A549 (cell line): ENCODE measurements around the gene PNMA8B. TPM values are rescaled to one million over a fixed set of nuclear protein-coding genes. Genes with fewer than 3 reads are reported as not detected.

ENCODE experiments used
- ATAC-seq, 2 experiments: fragments of 200-7000 bp in 1 of 2; fragments of >200 bp in 1 of 2; cut with Nextera tagmentation in 1 of 2; cut with Tn5 transposase in 1 of 2; 3 replicates each; pipeline versions ENCODE4 v1.8.0 to v1.9.1; 2018 to 2020; ENCODE audit warnings: mild to moderate bottlenecking in 1 of 2, moderate library complexity in 1 of 2
- CTCF ChIA-PET: fragments of 300-600 bp; sonication (Branson Sonifier 250); formaldehyde crosslinking; extraction: SDS; loops from one replicate; lab custom pipeline; 2021; ENCODE audit warnings: antibody characterized with exemption, inconsistent platforms; lab: Yijun Ruan, JAX
- POLR2A ChIA-PET: fragments of 350-600 bp; formaldehyde crosslinking; extraction: SDS; loops from one replicate; lab custom pipeline; 2021; ENCODE audit warnings: antibody characterized with exemption, inconsistent platforms; lab: Yijun Ruan, JAX
- DNase-seq, 2 experiments: peaks; one replicate each; pipeline versions ENCODE4 v3.0.0 to v3.0.0-alpha.2; 2011 to 2016; ENCODE audit warnings: low read depth in 1 of 2, low spot score in 1 of 2
- FAIRE-seq: peaks from 2 replicates; lab custom pipeline; 2011; peaks lifted over from hg19 to GRCh38; lab: Jason Lieb, UNC
- H3K27ac ChIP-seq, 2 experiments: fragments of >200 bp; sonication (Bioruptor Twin); formaldehyde crosslinking; 3 replicates each; pipeline ENCODE4 v1.5.1; 2016 to 2017
- H3K4me1 ChIP-seq: fragments of >200 bp; sonication (Bioruptor Twin); formaldehyde crosslinking; 3 replicates; pipeline ENCODE4 v1.6.1; 2016
- H3K4me2 ChIP-seq: fragments of >200 bp; sonication (Bioruptor Twin); formaldehyde crosslinking; 3 replicates; pipeline ENCODE4 v1.6.1; 2016
- H3K4me3 ChIP-seq: fragments of >200 bp; sonication (Bioruptor Twin); formaldehyde crosslinking; 3 replicates; pipeline ENCODE4 v1.5.1; 2016
- H3K9me3 ChIP-seq: fragments of >200 bp; sonication (Bioruptor Twin); formaldehyde crosslinking; 3 replicates; pipeline ENCODE4 v1.6.1; 2016
- ATOH8 ChIP-seq: fragments of 250-450 bp; sonication (Bioruptor Pico); IDR thresholded peaks from 2 replicates; pipeline ENCODE4 v1.5.0; 2020; ENCODE audit warnings: low read depth, mild to moderate bottlenecking, moderate library complexity
- BHLHE40 ChIP-seq: IDR thresholded peaks from 2 replicates; pipeline ENCODE4 v1.6.1; 2012; ENCODE audit warnings: low read depth, low read length, inconsistent platforms
- CBX8 ChIP-seq: fragments of 200-600 bp; sonication (generic); IDR thresholded peaks from 2 replicates; pipeline ENCODE4 v1.6.1; 2016
- CHD4 ChIP-seq: fragments of 200-600 bp; sonication (generic); IDR thresholded peaks from 2 replicates; pipeline ENCODE4 v1.6.1; 2016; ENCODE audit warnings: antibody characterized with exemption, mild to moderate bottlenecking, borderline replicate concordance
- CTCF ChIP-seq: fragments of >200 bp; sonication (Bioruptor Twin); formaldehyde crosslinking; IDR thresholded peaks from 3 replicates; pipeline ENCODE4 v1.5.1; 2016
- EHMT2 ChIP-seq: fragments of 200-600 bp; sonication (generic); IDR thresholded peaks from 2 replicates; pipeline ENCODE4 v1.6.1; 2016; ENCODE audit warnings: antibody characterized with exemption, low read depth, mild to moderate bottlenecking, moderate library complexity
- ESRRA ChIP-seq: fragments of 150-350 bp; IDR thresholded peaks from 2 replicates; pipeline ENCODE4 v1.6.1; 2014; ENCODE audit warnings: mild to moderate bottlenecking, low read length, borderline replicate concordance
- FOSB ChIP-seq: fragments of 250-450 bp; sonication (Bioruptor Pico); IDR thresholded peaks from 2 replicates; pipeline ENCODE4 v1.5.0; 2020; ENCODE audit warnings: mild to moderate bottlenecking, moderate library complexity
- HDAC2 ChIP-seq: fragments of 200-600 bp; sonication (generic); IDR thresholded peaks from 2 replicates; pipeline ENCODE4 v1.6.1; 2016
- HEYL ChIP-seq: fragments of 250-450 bp; sonication (Bioruptor Pico); IDR thresholded peaks from 2 replicates; pipeline ENCODE4 v1.8.0; 2021; ENCODE audit warnings: mild to moderate bottlenecking, moderate library complexity
- HOXA7 ChIP-seq: fragments of 250-450 bp; sonication (Bioruptor Pico); IDR thresholded peaks from 2 replicates; pipeline ENCODE4 v1.5.0; 2020; ENCODE audit warnings: mild to moderate bottlenecking, moderate library complexity
- HOXB13 ChIP-seq: fragments of 250-450 bp; sonication (Bioruptor Pico); IDR thresholded peaks from 2 replicates; pipeline ENCODE4 v1.5.0; 2020; ENCODE audit warnings: low read depth, mild to moderate bottlenecking, moderate library complexity
- HOXB5 ChIP-seq: fragments of 250-450 bp; sonication (Bioruptor Pico); IDR thresholded peaks from 2 replicates; pipeline ENCODE4 v1.5.0; 2020; ENCODE audit warnings: mild to moderate bottlenecking, moderate library complexity
- JUN ChIP-seq, 2 experiments: fragments of >200 bp; sonication (Bioruptor Twin); formaldehyde crosslinking; IDR thresholded peaks; 2 replicates in 1 of 2; 3 replicates in 1 of 2; pipeline ENCODE4 v1.6.1; 2016 to 2017
- MAFK ChIP-seq: fragments of 450-650 bp; IDR thresholded peaks from 2 replicates; pipeline ENCODE4 v1.6.1; 2014; ENCODE audit not compliant: partially characterized antibody
- MAX ChIP-seq: IDR thresholded peaks from 2 replicates; pipeline ENCODE4 v1.6.1; 2012
- MAZ ChIP-seq: fragments of 150-350 bp; IDR thresholded peaks from 2 replicates; pipeline ENCODE4 v1.6.1; 2014; ENCODE audit warnings: antibody characterized with exemption, low read depth, low read length, borderline replicate concordance
- NPAS2 ChIP-seq: fragments of 250-450 bp; sonication (Bioruptor Pico); IDR thresholded peaks from 2 replicates; pipeline ENCODE4 v1.8.0; 2022; ENCODE audit warnings: mild to moderate bottlenecking, moderate library complexity, borderline replicate concordance
- PHF8 ChIP-seq: fragments of 200-600 bp; sonication (generic); IDR thresholded peaks from 2 replicates; pipeline ENCODE4 v1.6.1; 2016; ENCODE audit warnings: low read depth, mild to moderate bottlenecking, antibody characterized with exemption, moderate library complexity, borderline replicate concordance
- POLR2A ChIP-seq: IDR thresholded peaks from 2 replicates; pipeline ENCODE4 v1.6.1; 2012; ENCODE audit warnings: mild to moderate bottlenecking, low read length
- USF2 ChIP-seq: fragments of 450-650 bp; IDR thresholded peaks from 2 replicates; pipeline ENCODE4 v1.6.1; 2014; ENCODE audit warnings: antibody characterized with exemption
- WGBS: methylation state at CpG from one replicate; pipeline ENCODE4 v1.1.6; 2017; ENCODE audit errors: missing lambda C conversion rate; 5-methylcytosine and 5-hydroxymethylcytosine counted together
- polyA plus RNA-seq, 4 experiments: library from polyadenylated mRNA; depleted of rRNA in 3 of 4; stranded (reverse); fragments of >200 nt; fragmentation: RNase III in 1 of 4; extraction: RNeasy Plus Mini Kit Qiagen cat#74134 plus additional on column Dnase treatment in 1 of 4; gene quantifications; 2 replicates in 3 of 4; 3 replicates in 1 of 4; pipeline ENCODE4 v1.2.3, GENCODE V29; 2011 to 2017
- TF ChIP-seq, protein P1 (sequence below): IDR thresholded peaks from 2 replicates; pipeline ENCODE4 v1.6.1; 2012; ENCODE audit warnings: low read depth, borderline replicate concordance
- TF ChIP-seq, protein P2 (sequence below): fragments of 250-450 bp; sonication (Bioruptor Pico); IDR thresholded peaks from 2 replicates; pipeline ENCODE4 v1.5.0; 2021; ENCODE audit warnings: mild to moderate bottlenecking, moderate library complexity, borderline replicate concordance

The PNMA8B gene
- polyA plus RNA-seq, 2 of the 4 experiments (the other 2 are of a cell fraction) = not detected

GRCh38 chr19:46471116-46471733 lies 24.4 kb downstream of the PNMA8B start, which contains the start of gene PNMA8A:
TSS of gene PNMA8A (minus strand) at chr19:46471563. CDS start at chr19:46471035, 528 bp downstream.
- peak within 1 kb of the TSS; percentile 55 for H3K4me3 ChIP-seq
- peak within 1 kb of the TSS; percentile 76 to 88 for H3K27ac ChIP-seq
- ChIA-PET CTCF (interaction anchor here (1.0 to 17.0 kb wide), 5 partner anchors 16 to 190 kb away, joined by 3 to 358 read pairs (median 4); no protein-coding TSS in a partner anchor), POLR2A (no interaction called here)
- no peak for FAIRE-seq
- H3K4me1 ChIP-seq = peaks cover 16% of the 10 kb centered on the region; the same call in 2 of the 3 replicates
- TF ChIP-seq, protein P1, sequence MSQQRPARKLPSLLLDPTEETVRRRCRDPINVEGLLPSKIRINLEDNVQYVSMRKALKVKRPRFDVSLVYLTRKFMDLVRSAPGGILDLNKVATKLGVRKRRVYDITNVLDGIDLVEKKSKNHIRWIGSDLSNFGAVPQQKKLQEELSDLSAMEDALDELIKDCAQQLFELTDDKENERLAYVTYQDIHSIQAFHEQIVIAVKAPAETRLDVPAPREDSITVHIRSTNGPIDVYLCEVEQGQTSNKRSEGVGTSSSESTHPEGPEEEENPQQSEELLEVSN = peak; percentile 75; the same call in 1 of the 2 replicates
- TF ChIP-seq MAX (peak; percentile 26; the same call in 1 of the 2 replicates), CTCF (no peak), FOSB (CRISPR knock-in tag) (no peak), CHD4 (no peak), POLR2A (peak; percentile 58), EHMT2 (no peak), JUN (IDR thresholded peaks at IDR 0.05) (no peak), ESRRA (no peak)
- 31% methylated on average over 27 of the region's 57 CpGs for WGBS
- H3K9me3 ChIP-seq = no peaks in the 10 kb centered on the region
- DNase-seq = peak; percentile 57 to 65
- peak; percentile 67 to 78 for ATAC-seq
- H3K4me2 ChIP-seq = peak within 1 kb of the TSS; percentile 81

DNA sequence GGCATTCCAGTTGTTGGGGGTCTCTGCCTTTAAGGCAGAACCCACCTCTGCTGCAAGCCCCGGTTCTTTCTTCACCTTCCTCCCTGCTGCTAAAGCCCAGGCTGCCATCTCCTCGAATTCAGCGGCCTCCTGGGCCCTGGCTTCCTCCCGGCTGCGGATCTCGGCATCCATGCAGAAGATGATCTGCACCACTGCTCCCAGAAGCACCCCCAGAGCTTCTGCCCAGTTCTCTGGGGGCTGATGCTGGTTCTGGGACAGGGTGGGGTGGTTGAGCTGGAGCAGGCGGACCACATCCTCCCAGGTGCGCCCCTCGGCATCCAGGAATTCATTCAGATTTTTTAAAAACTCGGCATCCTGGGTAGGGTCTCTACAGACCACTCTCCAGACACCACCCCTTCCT lies 25.3 kb downstream of the PNMA8B start:
- ATAC-seq (no peak), FAIRE-seq (no peak), DNase-seq (no peak)
- WGBS = 88% methylated on average over 10 of the region's 10 CpGs
- H3K9me3 ChIP-seq = no peaks in the 10 kb centered on the region
- H3K4me2 ChIP-seq = peak overlapping the region; percentile 81
- ChIA-PET CTCF (interaction anchor here (0.9 to 17.0 kb wide), 6 partner anchors 9 to 189 kb away, joined by 3 to 358 read pairs (median 3); no protein-coding TSS in a partner anchor), POLR2A (no interaction called here)
- no peak for TF ChIP-seq PHF8
- no peak for TF ChIP-seq MAFK
- TF ChIP-seq HOXB13 (CRISPR knock-in tag) = no peak
- TF ChIP-seq BHLHE40 = no peak
- no peak overlapping the region; the same call in 2 of the 3 replicates for H3K4me3 ChIP-seq
- H3K27ac ChIP-seq = peak overlapping the region in 1 of 2 experiments; percentile 88; a peak in 2 of 6 replicates
- peaks cover 20% of the 10 kb centered on the region; the same call in 2 of the 3 replicates for H3K4me1 ChIP-seq

DNA sequence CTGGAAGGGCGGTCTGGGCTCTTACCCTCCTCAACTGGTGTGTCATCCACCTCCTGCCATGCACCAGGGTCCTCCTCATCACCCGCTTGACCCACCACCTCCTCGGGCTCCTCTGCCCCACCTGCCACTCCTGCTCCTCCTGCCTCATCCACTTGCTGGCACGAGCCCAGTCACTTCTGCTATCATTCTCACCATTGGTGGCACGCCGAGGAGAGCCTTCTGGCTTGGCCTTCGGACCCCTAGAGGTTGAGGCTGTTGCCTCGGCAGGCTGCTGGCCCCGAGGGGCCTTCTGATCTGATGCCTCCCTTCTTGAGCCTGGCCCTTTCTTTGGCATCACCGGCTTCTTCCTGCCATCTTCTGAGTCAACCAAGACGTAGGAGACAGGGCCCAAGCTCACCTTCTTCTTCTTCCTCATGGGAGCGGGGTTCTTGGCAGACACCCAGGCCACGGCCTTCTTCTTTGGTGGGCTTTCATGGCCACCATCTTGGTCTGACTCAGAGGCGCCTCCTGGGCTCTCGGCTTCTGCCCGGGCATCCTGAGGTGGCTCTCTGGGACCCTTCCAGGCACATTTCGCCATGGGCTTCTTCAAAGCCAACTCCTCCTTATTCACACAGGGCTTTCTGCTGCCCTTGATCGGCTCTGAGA lies 26.0 kb downstream of the PNMA8B start:
- FAIRE-seq (no peak), ATAC-seq (no peak), DNase-seq (no peak)
- Histone ChIP-seq H3K4me3 (no peak overlapping the region), H3K9me3 (no peaks in the 10 kb centered on the region), H3K4me2 (no peak overlapping the region), H3K27ac (no peak overlapping the region), H3K4me1 (peaks cover 20% of the 10 kb centered on the region; the same call in 2 of the 3 replicates)
- 96% methylated on average over 18 of the region's 18 CpGs for WGBS
- CTCF ChIA-PET = interaction anchor here (0.9 to 17.0 kb wide), 5 partner anchors 8 to 67 kb away, joined by 3 to 358 read pairs (median 3); no protein-coding TSS in a partner anchor
- POLR2A ChIA-PET = no interaction called here
- no peak for TF ChIP-seq HEYL (CRISPR knock-in tag)
- TF ChIP-seq HOXA7 (CRISPR knock-in tag) = no peak
- no peak for TF ChIP-seq NPAS2 (CRISPR knock-in tag)
- TF ChIP-seq HOXB5 (CRISPR knock-in tag) = no peak
- no peak for TF ChIP-seq HDAC2
- TF ChIP-seq CTCF = no peak
- TF ChIP-seq ATOH8 (CRISPR knock-in tag) = no peak
- no peak for TF ChIP-seq USF2
- TF ChIP-seq, protein P2, sequence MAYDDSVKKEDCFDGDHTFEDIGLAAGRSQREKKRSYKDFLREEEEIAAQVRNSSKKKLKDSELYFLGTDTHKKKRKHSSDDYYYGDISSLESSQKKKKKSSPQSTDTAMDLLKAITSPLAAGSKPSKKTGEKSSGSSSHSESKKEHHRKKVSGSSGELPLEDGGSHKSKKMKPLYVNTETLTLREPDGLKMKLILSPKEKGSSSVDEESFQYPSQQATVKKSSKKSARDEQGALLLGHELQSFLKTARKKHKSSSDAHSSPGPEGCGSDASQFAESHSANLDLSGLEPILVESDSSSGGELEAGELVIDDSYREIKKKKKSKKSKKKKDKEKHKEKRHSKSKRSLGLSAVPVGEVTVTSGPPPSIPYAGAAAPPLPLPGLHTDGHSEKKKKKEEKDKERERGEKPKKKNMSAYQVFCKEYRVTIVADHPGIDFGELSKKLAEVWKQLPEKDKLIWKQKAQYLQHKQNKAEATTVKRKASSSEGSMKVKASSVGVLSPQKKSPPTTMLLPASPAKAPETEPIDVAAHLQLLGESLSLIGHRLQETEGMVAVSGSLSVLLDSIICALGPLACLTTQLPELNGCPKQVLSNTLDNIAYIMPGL = no peak
- TF ChIP-seq CBX8 = no peak
- no peak for TF ChIP-seq MAZ
